GM18517 (cell line): Measurements from ENCODE around the gene CHN2.

ENCODE experiments used
- ATAC-seq: cut with Tn5 transposase; IDR thresholded peaks from one replicate; pipeline ENCODE4 v1.9.1; 2021; ENCODE audit warnings: mild to moderate bottlenecking, moderate library complexity; ENCODE audit not compliant: unreplicated experiment

Gene CHN2

DNA sequence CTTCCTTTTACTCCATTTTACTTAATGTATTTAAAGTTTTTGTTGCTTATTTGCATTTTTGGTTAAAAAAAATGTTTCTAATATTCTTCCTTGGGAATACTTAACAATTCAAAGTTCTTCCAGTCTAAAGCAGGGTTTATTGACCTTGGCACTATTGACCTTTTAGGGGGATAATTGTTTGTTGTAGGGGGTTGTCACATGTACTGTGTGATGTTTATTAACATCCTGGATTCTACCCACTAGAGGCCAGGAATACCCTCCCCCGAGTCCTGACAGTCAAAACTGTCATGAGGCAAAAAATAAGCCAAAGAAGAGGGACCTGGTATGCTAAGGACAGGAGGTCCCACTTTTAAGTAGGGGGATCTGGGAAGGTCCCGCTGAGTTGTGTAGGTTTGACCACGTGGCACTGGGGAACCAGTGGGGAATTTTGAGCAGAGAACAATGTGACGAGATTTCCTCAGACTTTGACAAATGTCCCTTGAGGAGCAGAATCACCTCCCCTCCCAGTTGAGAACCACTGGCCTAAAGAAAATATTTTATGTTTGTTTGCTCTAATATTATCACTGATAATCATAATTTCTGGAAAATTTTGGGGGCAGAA is 190.7 kb downstream of the CHN2 start:
- no peak for ATAC-seq

DNA sequence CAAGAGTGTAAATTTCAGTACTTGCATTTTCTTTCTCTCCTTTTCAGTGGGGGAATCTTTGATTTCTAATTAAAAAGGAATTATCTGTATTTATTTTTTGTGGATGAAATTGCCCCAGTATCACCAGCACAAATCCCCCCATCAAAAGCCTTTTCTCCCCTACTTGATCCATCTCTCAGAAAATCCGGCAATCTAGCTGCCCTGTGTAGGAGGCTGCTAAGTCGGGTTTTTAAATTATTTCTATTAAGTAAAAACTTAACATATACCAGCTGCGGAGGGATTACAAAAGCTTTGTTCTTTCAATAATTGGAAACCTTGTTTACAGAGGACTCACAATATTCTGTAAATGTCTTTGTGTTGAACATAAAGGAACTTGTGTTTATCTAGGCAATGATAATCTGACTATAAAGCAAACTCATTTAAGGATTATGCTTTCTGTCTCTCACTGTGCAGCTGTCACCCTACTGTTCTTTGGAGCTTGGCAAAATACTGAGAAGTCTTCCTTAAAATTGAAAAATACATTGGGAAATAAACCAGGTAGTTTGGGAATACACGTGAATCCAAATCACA is 191.7 kb downstream of the CHN2 start:
- ATAC-seq, result no peak

DNA sequence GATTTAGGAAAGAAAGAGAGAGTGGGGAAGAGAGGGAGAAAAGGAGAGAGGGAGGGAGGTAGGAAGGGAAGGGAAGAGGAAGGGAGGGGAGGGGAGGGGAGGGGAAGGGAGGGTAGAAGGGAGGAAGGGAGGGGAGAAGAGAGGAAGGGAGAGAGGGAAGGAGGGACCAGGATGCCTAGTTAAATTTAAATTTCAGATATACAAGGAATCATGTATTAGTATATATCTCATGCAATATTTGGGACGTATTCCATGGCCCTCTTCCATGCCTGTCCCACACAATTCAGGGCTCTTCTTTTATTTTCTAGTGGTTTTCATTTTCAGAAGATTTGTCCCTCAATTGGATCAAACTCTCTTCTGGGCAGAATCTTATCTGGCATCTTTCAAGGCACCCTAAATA is 196.7 kb downstream of the CHN2 start:
- no peak for ATAC-seq

DNA sequence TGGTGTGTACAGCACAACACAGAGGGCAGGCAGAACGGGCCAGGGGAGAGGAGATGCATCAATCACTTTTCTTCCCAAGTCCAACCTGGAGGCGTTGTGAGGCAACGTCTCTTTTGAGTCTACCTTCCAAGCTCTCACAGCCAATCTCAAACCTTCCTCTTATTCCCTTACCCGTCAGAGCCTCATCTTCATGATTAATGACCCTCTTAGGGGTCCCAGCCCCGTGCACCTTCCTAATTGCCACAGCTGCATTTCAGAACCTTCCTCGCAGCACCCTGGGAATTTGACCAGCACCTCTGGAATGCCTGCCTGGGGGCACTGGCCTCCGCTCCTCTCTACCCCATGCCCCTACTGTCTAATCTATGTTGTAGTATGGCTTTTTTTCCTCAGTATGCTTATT is 199.7 kb downstream of the CHN2 start:
- no peak for ATAC-seq

DNA sequence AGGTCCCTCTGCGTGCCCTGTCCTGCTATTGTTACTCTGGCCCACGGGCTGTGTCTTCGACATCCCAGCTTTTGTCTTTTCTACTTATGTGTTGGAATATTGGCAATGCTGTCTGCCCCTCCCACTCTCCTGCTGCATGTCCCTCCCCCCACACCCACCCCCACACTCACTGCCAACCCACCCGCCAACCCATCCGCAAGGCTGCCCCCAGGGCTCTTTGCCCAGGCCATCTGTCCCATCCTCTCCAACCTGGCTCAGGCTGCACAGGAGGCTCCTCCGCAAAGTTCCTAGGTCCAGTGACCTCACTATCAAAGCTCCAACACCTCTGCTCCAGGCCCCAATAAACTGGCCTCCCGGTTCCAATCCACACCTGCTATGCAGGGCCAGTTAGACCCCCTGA is 202.0 kb downstream of the CHN2 start:
- ATAC-seq, result no peak

DNA sequence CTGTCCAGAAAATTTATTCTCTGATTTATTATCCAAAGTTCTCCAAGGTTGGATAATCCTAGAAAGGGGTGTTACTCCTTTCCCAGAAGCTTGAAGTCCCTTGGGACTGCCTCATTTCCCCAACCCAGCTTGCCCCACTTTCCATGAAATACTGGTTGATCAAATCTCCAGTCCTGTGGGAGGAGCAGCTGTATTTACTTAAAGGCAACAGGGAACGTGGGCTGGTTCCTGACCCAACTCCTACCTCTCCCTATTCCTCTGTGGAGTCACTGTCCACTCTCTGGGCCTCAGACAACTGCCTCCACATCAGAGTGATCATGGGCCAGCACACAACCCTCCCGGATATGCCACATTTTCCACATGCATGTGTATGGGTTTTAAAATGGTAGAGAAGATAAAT is 202.8 kb downstream of the CHN2 start:
- ATAC-seq, result no peak

DNA sequence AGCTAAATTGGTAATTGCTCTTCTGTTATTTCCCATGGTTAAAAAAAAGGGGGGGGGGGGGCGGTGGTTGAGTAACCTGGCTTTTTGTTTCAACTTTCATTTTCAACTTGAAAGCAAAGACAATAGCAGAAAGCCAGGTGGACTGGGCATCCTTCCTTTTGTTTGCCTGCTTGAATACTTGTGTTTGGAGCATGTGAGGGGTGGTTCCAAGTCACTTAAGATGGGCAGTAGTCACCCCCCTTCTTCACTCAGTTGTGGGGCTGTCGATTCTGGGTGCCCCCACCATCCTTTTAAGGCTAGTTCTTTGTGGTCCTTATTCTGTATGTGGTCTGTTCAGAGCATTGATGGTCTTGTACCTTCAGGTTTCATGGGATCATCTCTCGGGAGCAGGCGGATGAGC is 203.4 kb downstream of the CHN2 start:
- ATAC-seq, result no peak

DNA sequence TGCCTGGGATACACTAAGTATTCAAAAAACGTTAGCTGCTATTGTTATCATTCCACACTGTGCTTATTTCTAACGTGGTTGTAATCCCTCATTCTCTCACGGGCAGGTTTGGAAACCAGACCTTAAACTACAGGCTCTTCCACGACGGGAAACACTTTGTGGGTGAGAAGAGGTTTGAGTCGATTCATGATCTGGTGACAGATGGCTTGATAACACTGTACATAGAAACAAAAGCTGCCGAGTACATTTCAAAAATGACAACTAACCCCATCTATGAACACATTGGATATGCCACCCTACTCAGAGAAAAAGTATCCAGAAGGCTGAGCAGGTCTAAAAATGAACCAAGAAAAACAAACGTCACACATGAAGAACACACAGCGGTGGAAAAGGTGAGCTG is 205.9 kb downstream of the CHN2 start:
- ATAC-seq, result no peak

DNA sequence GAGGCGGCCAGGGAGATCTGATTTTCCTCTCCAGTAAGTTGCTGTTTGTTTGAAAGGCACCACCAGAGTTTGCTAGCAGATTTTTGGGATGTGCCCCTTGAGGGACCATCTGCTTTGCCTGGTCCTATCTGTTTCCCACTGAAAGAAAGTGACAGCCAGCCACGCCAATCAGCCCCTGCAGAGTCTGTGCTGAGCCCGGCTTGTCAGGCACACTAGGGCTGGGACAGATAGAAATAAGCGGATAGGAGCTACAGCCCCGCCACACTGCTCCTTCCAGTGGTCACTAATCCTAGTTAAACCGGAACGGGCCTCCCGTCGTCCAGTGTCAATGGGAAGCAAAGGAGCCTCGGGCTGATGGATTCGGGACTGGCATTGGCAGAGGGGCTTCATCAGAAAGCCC is 207.2 kb downstream of the CHN2 start:
- ATAC-seq, result no peak

DNA sequence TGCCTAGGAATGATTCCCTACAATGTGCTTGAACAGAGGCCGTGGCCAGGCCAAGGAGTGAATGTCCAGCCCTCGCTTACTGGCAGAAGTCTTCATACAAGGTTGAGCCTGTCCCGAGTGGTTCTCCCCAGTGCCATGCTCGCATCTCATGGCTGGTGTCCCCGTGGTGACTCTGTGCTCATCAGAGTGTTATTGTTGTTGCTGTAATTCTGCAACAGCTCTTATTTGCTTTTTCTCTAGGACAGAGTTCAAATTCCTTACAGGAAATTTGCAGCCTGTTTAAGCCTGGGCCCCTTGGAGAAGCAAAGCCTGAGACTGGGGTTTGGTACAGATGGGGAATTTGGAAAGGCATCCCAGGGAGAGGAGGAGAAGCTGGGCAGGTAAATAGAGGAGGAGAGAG is 211.3 kb downstream of the CHN2 start:
- no peak for ATAC-seq

DNA sequence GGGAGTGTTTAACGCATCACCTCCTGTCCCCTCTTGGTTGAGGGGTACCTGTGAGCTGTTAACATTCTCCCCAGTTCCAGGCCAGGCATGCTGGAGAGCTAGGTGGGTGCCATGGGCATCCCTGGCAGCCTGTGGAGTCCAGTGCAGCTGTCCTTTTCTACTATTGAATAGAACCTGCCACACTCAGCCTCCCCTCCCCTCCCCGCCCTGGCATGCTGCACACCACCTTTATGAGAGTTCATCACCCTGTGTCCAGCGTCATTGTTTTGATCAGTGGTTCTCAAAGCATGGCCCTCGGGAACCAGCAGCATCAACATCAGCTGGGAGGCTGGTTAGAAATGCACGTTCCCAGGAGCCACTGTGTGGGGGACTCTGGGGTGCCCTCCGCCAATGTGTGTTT is 211.8 kb downstream of the CHN2 start:
- ATAC-seq, result no peak

DNA sequence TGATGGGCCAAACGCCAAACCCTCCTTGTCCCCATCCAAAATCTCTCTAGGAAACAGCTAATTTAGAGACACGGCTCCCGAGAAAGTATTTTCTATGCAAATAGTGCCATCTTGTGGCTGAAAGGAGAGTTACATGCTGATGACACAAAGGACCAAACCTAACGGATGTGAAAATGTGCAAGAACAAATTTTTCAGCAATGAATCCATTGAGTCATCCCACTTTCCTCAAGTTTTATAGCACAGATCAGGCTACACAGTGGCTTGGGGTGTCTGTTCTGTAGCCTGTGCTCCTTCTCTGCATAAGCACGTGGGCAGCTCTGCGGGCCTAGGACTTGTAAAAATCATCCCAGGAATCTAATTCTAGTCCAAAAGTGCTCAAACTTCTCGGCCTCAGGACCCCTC is 214.3 kb downstream of the CHN2 start:
- no peak for ATAC-seq

DNA sequence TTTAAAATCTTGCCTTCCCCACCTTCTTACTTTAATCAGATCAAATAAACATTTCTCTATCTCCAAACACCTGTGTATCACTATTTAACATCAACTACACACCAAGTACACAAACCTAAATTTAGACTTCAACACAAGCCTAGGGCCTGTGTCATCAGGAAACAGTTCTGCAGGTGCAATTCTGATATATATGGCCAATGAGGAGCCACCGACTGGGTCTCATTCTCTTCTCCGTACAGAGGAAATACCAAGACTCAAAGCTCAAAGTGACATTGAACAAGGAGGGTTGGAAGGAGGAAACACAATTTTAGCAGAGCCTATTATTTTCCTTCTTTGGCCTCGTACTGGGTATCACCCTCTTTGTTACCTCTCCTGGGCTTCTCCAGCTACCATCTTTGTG is 216.4 kb downstream of the CHN2 start:
- ATAC-seq, result no peak

DNA sequence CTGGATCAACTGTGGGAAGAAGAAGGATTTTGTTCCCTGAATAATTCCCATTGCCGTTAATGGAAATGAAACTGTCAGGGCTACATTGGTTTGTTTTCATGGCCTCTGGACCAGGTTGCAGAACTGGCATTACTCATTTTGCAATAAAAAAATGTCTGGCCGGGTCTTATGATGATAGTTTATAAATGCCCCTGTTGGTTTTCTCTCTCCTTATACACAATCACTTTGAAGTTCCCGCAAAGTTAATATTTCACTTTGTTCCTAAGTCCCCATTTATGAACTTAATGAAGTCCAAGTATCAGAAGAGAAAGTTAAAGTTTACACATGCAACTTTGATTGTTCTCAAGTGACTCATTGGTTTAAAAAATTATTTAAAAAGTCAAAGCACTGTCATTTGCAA is 218.3 kb downstream of the CHN2 start:
- no peak for ATAC-seq

DNA sequence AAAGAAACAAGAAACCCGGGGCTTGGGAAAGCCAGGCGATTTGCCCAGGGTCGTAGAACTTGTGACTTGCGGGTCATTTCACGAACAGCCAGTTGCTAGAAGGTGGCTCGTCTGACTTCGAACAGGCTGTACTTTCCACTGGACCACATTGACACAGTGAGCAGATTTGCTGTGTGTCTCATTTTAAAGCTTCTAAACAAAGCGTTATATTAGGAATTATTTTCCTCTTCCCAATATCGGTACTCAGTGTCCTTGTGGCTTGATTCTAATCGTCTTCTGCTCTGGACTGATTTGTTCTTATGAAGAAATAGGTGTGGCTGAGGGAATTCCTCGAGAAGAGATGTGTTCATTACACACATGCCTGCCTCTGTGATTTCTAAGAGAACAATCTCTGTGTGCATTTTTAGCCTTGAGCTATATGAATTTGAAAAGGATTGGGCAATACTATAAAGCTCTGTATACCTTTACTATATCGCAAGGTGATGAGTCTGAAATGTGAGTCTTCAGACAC is 219.1 kb downstream of the CHN2 start:
- no peak for ATAC-seq

DNA sequence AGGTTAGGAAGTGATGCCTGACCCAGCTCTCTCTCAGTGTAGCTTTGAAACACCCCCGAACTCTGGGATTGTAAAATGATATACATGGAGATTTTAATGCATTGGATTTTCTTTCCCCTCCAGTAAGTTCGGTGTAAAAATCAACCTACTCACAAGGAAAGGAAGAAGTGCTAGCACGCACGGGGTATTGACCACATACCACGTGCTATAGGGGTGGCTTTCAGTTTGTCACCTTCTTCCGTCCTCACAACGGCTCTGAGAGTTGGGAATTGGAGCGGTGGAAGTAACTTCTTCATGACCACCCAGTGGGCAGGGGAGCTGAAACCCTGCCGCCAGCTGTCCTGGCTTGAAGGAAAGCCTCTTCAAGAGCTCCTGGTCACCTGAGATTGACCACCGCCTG is 219.6 kb downstream of the CHN2 start:
- ATAC-seq, result no peak

DNA sequence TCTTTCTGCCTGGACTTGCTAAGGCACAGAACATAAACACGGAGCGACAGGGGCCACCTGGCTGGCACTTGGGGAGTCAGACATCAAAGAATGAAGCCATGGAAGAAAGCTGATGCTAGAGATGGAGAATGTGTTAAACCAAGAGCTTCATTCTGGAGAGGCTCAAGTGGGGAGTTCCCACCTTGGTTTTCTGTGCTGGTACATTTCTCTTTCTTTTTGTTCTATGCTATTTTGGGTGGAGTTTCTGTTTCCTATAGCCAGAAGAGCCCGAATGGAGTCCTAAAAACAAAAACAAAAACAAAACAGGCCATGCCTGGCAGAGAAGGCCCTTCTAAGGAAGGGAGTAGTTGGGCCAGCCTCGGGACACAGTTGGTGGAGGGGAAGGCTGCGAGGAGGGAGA is 220.6 kb downstream of the CHN2 start:
- no peak for ATAC-seq

DNA sequence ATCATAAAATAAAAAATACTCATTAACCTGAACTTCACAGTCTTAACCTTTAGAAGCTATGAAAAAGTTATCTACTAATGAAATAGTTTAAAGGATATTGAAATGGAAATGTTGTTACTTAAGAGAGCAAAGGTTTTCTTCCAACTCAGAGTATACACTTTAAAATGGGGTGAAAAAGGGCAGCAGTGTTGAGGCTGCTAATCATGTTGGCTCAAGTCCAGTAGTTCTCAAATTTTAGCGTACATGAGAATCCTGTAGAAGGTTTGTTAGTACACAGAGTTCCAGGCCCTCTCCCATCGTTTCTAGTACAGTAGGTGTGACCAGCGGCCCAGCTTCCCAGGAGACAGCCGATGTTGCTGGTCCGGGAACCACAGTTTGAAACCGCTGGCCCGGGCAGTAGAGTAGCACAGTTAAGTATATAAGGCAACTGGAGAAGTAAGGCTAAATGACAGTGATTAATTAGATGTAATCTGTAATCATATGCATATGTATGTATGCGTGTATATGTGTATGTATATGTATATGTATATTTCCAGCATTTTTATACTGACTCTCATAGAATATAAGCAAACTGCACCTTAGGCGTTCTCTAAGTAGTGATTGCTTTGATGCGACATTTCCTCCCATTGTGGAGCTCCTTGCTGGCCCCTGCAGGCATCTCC is 221.8 kb downstream of the CHN2 start:
- ATAC-seq, result no peak

DNA sequence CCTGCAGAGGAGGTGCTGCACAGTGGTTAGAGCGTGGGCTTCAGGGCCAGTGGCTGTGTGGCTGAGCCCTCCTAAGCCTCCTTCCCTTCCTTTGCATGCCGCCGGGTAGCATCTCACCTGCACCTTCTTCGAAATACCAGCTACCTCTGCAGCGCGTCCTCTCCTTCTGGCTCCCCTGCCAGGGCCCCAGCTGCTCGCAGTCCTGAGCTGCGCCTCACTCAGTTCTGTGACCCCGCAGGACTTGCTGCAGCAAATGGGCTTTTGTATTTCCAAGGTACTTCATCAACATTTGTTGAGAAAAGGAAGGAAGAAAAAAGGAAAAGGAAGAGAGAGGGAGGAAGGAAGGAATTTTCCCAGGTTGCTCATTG is 222.3 kb downstream of the CHN2 start:
- ATAC-seq, result no peak

DNA sequence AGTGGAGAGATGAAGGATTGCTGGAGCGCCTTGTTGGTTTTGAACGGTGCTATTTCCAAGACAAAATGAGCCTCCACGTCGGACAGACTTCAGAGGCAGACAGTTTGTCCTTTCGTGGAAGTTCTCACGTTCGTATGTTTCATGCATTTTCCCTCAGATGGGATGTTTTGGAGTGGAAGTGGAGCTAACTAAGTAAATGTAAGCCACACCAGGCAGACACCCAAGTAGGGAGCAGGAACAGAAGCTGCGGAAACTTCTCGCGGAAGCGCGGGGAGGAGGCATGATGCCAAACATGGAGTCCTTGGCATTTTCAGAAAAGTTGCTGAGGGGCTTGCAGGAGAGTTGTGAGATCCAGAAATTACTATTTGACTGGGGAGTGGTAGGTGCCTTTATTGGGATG is 223.5 kb downstream of the CHN2 start:
- ATAC-seq, result no peak

DNA sequence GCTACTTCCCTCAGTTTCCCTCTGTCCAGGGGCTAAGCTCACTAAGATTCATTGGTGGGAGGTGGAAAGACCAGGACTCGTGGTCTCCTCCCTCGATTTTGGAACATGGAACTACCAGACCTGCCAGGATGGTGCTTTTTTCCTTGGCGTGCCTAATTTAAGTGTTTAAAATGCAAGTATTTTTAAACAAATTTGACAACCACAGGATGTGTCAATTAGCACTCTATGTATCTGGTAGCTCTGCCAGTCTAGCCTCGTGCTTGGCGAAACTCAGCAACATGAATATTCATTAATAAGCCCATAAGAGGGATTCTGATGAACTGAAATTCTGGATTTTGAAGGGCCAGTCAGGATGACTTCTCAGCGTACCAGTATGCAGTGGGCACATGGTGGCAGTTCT is 224.1 kb downstream of the CHN2 start:
- no peak for ATAC-seq

DNA sequence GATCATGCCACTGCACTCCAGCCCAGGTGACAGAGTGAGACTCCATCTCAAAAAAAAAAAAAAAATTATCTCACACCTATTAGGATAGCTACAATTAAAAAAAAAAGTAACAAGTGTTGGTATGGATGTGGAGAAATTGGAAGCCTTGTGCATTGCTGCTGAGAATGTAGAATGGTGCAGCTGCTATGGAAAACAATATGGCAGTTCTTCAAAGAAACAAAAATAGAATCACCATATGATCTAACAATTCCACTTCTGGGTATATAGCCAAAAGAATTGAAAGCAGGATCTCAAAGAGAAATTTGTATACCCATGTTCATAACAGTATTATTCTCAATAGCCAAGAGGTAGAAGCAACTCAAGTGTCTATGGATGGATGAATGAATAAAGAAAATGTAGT is 225.4 kb downstream of the CHN2 start:
- no peak for ATAC-seq
